ENCODE data around the gene ACTN4.

GRCh38 chr19:38670921-38671398 is 23.5 kb downstream of the ACTN4 start:
- TF ChIP-seq CTCF (IDR thresholded peaks at IDR 0.05) (no peak), POLR2A (IDR thresholded peaks at IDR 0.05) (no peak), POLR2AphosphoS5 (IDR thresholded peaks at IDR 0.05) (no peak), EP300 (IDR thresholded peaks at IDR 0.05) (no peak)
